Measurements from ENCODE around the gene PPIL4.

The PPIL4 gene

DNA sequence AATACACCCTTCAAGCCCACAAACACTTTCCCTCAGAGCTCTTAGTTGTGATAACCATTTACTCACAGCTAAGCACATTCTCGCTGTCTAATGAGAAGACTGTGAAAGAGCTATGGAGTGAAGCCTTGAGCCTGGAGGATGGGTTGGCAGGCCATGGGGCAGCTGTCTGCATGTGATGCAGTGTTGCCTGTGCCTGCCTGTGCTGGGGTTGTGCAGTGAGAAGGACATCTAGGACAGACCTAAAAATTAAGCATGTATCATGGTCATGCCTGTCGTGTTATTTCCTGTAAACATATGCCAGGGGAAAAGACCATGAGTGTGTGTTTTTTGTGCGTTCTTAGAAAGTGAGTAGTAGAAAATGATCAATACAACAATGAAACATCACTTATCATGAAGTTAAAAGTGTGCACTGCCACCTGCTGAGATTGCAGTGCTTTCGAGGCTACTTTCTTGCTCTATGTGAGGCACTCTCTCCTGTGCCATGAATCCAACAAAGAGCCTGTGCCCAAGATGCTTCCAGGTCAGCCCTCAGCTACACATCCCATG, 53.0 kb downstream of the PPIL4 start:
- H3K27ac ChIP-seq: no peak overlapping the region
- TF ChIP-seq, protein P1, sequence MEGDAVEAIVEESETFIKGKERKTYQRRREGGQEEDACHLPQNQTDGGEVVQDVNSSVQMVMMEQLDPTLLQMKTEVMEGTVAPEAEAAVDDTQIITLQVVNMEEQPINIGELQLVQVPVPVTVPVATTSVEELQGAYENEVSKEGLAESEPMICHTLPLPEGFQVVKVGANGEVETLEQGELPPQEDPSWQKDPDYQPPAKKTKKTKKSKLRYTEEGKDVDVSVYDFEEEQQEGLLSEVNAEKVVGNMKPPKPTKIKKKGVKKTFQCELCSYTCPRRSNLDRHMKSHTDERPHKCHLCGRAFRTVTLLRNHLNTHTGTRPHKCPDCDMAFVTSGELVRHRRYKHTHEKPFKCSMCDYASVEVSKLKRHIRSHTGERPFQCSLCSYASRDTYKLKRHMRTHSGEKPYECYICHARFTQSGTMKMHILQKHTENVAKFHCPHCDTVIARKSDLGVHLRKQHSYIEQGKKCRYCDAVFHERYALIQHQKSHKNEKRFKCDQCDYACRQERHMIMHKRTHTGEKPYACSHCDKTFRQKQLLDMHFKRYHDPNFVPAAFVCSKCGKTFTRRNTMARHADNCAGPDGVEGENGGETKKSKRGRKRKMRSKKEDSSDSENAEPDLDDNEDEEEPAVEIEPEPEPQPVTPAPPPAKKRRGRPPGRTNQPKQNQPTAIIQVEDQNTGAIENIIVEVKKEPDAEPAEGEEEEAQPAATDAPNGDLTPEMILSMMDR (conservative IDR thresholded peaks at IDR 0.05): no peak
- TF ChIP-seq ZFX (IDR thresholded peaks at IDR 0.05): no peak

DNA sequence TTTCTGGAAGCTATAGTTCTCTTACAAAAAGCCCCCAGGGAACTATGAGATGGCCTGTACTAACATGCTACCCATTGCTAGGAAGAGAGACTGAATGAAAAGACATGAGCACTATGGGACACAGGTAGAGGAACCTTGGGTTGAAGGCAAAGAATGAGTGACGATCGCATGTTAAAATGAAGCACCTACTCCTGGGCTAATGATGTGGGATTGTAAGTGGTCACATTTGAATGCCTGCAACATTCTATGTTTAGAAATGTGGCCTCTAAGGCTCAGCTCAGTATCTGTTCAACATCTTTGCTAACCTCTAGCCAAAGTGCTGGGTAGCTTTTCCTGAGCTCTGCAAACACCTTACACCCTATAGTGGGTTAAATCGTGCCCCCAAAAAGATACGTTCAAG, 55.9 kb downstream of the PPIL4 start:
- TF ChIP-seq, protein P1 (conservative IDR thresholded peaks at IDR 0.05): no peak
- no peak for TF ChIP-seq ZFX (IDR thresholded peaks at IDR 0.05)
- no peak overlapping the region for H3K27ac ChIP-seq

DNA sequence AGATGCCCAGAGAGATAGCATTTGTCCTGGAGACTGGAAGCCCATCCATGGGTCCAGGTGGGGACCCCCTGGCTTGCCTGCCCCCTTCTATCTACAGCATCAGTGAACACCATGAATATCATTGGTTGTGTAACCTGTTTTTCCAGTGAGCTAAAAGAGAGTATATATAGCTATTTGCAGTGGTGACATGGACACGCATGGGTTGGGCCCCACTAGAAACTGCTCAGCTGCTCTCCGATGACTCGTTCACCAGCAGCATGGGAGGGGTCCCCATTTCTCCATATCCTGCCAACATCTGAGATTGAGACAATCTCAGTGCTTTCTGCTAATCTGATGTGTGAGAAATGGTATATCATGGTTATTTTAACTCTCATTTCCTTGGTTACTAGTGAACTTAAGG, 57.0 kb downstream of the PPIL4 start:
- no peak for TF ChIP-seq ZFX (IDR thresholded peaks at IDR 0.05)
- no peak overlapping the region for H3K27ac ChIP-seq

DNA sequence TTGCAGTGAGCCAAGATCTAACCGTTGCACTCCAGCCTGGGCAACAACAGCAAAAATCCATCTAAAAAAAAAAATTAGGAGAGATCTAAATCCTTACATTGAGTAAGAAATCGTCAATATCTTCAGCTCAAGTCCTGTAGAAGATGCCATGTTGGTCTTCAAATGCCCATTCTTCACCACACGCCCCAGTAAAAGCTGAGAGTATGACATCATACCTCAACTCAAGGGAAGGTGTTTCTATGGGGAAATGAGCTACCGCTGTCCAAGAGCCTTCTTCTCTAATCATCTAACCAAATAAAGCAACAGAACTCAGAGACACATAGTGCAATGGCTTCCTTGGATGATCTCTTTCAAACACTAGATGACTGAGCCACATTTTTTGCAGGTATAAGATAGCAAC, 58.5 kb downstream of the PPIL4 start:
- TF ChIP-seq ZFX (IDR thresholded peaks at IDR 0.05): no peak
- TF ChIP-seq, protein P1 (conservative IDR thresholded peaks at IDR 0.05): no peak

DNA sequence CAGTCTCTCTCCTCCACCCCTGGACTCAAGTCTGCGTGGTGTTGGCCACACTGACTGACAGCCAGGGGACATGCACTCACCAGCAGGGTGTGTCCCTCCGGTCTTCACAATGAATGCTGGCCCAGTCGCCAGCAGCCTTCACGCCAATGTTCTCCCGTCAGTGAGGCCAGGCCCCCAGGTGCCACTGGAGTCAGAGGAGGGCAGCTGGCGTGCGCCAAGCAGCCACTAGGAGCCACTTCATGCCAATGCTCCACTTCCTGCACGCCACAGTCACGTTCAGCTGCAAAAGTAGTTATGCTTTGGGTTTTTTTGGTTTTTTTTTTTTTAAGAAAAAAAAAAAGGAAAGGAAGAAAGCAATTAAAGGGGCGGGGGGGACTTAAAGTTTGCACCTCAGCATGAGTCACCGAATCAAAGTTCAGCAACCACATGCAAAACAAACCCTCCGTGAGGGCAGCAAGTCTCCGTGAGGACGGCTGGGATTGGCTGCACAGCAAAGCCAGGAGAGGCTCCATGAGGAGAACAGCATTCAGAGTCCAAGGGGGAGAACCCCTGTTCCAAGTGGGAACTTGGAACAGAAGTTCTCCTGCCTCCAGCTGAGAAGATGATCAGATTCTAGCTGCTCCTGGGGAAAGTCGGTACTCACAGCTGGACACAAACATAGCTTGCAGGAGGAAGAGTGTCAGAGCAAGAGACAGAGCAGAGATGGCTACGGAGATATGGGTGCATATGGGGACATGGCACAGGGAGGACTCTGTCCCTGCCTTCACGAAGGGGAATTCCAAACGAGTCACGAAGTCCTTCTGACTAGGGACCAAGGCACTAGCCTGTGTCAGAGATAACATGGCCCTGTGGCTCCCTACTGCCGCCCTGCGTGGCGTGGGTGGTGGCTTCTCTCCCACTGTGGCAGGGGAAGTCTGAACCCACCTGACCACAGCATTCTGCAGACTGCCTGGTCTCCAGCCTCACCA, 60.8 kb downstream of the PPIL4 start, which contains the start of gene ZC3H12D:
TSS of gene ZC3H12D (minus strand) at position 282 of the 968 bp plus-strand sequence. CDS start 10,471 bp downstream, outside the sequence.
- H3K27ac ChIP-seq: no peak within 1 kb of the TSS
- TF ChIP-seq ZFX (IDR thresholded peaks at IDR 0.05): no peak
- TF ChIP-seq, protein P1 (conservative IDR thresholded peaks at IDR 0.05): no peak

More for the DNA sequence above, 58.5 kb downstream of the PPIL4 start:
- no peak overlapping the region for H3K27ac ChIP-seq

DNA sequence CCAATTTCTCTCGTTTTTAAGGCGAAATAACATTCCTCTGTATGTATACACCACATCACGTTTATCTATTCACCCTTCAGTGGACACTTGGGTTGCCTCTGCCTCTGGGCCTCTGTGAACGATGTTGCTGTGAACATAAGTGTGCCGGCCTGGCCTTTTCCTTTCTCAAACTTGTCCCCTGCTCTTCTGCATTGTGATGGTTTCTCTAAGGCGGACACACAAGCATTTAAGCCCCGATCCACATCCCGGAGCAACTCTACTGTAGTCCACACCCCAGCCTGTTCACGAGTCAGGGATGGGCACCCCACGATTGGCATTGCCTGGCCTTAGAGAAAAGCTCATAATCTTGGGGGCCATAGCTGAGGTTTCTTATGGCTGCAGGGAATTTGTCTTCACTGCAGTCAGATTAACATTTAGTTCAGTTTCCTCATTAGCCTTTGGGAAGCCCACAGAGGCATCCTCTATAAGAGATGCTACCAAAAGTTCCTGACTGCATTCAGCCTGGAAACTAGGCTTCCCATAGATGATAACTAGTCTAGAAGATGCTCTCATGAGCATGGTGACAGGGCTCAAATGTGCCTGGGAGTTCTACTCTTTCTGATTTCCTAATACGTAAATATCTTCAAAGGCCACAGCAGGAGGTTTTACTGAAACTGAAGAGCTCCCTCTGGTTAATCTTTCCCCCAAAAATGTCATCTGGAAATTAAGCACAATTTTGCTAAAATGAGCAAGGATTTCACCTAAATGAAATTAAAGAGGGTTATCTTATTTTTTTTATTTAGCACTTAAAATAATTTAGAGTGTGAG, 61.8 kb downstream of the PPIL4 start:
- no peak for TF ChIP-seq ZFX (IDR thresholded peaks at IDR 0.05)
- TF ChIP-seq, protein P1 (conservative IDR thresholded peaks at IDR 0.05): no peak
- no peak overlapping the region for H3K27ac ChIP-seq

DNA sequence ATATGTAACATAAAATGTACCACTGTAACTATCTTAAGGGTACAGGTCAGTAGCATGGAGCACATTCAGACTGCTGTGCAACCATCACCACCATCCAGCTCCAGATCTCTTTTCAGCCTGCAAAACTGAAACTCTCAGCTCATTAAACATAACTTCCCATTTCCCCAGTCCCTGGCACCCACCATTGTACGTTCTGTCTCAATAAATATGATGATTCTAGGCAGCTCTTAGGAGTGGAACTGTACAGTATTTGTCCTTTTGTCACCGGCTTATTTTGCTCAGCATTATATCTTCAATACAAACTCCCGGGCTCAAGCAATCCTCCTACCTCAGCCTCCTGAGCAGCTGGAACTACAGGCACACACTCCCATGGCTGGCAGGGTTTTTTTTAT, 62.5 kb downstream of the PPIL4 start:
- TF ChIP-seq ZFX (IDR thresholded peaks at IDR 0.05): no peak
- TF ChIP-seq, protein P1 (conservative IDR thresholded peaks at IDR 0.05): no peak

More for the DNA sequence above, 62.5 kb downstream of the PPIL4 start:
- no peak overlapping the region for H3K27ac ChIP-seq

All from C4-2B (cell line).